HG03135 (cell line): Measurements from ENCODE around the gene FAM171A2.
"Not testable (repeated sequence)": the region's sequence is repeated elsewhere in the genome, so short reads cannot be mapped to it uniquely, and the experiment has no call there.

ENCODE experiments used
- ATAC-seq: cut with Tn5 transposase; IDR thresholded peaks from one replicate; pipeline ENCODE4 v1.9.1; 2021; ENCODE audit warnings: mild to moderate bottlenecking, moderate library complexity; ENCODE audit not compliant: unreplicated experiment

Gene FAM171A2

DNA sequence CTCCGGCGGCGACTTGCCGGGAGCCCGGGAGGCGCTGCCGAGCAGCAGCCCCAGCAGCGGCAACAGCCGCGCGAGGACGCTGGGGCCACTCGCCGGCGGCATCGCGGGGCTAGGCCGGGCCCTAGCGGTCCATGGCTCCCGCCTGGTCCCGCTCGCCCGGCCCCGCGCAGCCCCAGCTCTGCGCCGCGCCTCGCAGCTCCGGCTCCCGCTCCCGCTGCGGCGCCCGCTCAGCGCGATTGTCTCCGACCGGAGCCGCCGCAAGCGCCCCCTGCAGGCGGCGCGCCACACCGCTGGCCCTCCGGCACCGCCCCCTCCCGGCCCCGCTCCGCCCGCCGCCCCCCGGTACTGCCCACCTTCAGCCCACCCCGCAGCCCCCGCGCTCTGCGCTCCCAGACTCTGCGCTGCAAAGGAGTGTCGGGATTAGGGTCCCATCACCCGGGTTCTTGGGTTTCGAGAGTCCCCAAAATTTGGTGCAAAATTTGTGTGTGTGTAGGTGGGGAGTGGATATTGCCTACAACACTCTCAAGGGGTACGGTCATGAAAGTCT lies at the start of gene FAM171A2:
FAM171A2 (minus strand) TSS at position 241 of the 547 bp plus-strand sequence; CDS start at position 102, 139 bp downstream.
- ATAC-seq: no peak

DNA sequence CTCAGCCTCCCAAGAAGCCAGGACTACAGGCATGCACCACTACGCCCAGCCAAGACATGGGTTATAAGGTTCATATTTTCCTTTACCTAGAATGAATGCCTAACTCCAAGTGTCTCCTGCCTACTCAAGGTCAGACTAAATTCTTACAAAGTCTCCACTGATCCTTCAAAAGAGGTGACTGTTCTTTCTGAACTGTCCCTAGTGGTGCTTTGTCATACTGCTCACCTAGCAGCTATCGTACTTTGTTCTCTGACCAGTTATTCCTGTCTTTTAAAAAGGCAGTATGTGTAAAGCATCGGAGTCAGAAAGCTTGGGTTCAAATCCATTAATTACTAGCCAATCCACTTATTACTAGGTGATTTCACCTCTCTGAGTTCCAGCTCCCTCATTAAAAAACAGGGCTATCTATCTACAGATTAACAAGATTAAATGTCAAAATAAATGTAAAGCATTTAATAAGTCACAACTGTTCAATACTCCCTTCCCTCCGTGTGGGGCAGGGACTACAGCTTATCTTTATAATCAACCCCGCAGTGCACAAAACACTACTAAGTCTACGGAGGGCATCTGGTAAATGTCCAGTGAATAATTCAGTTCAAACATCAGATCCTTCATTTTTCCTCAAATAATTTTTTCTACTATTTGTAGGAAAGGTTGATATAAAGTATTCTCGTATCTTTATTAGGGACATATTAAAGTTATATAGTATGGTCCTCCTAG lies 45.8 kb upstream of the FAM171A2 start:
- no peak for ATAC-seq

DNA sequence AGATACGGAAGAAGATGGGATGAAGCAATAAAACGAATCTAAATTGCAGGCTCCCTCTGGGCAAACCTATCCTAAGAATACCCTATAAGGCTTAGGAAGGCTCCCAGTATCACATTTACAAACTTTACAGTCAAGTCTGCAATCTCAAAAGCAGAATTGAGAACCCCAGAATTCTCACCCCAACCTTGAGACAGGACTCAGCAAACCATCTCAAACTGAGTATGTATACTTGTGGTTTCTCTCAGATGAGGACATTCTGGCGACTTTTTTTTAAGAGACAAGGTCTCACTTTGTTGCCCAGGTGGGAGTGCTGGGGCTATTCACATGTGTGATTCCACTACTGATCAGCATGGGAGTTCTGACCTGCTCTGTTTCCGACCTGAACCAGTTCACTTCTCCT lies 45.1 kb upstream of the FAM171A2 start:
- no peak for ATAC-seq

DNA sequence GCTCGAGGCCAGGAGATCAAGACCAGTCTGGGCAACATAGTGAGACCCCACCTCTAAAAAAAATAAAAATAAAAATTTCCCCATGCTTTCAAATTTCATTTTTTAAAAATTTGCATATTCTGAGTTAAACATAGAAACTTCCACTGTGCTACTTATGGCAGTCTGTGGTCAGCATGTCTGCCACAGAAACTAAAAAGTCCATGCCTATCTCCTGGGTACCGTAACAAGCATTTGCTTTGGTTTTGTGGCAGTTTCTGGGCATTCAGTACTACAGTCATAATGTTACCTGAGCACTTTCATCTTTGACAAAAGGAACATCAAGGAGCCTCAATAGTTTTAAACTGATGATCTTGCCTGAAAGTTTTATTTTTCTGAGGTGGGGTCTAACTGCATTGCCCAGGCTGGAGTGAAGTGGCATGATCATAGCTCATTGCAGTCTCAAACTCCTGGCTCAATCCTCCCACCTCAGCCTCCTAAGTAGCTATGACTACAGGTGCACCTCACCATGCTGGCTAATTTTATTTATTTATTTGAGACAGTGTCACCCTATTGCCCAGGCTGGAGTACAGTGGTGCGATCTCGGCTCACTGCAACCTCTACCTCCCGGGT lies 39.0 kb upstream of the FAM171A2 start:
- no peak for ATAC-seq

DNA sequence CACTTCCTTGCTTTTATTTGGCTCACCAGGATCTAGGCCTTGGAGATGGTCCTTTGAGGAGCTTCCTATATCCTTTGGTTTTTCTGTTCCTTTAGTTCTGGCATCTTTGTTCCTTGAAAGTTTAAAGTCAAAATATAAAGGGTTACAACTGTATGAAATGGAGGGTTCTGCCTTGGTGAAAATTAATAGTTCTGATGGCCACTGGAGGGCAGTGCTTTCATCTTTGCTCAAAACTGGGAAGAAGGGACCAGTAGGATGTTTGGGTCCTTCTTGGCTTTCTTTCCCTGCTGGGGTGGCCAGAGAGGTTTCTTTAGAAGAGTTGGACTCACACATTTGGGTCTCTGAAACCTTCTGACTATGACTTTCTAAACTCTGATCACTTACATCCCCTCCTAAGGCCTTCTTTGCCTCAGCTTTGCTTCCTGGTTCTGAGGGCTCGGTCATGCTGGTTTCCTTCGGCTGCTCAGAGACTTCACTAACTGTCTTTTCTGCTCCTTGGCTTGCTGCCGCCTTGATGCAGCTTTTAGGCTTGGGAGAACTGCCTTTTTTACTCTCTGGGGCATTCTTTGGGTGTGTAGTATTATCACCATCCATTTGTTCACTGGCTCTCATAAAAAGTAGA lies 36.7 kb upstream of the FAM171A2 start:
- ATAC-seq: no peak

DNA sequence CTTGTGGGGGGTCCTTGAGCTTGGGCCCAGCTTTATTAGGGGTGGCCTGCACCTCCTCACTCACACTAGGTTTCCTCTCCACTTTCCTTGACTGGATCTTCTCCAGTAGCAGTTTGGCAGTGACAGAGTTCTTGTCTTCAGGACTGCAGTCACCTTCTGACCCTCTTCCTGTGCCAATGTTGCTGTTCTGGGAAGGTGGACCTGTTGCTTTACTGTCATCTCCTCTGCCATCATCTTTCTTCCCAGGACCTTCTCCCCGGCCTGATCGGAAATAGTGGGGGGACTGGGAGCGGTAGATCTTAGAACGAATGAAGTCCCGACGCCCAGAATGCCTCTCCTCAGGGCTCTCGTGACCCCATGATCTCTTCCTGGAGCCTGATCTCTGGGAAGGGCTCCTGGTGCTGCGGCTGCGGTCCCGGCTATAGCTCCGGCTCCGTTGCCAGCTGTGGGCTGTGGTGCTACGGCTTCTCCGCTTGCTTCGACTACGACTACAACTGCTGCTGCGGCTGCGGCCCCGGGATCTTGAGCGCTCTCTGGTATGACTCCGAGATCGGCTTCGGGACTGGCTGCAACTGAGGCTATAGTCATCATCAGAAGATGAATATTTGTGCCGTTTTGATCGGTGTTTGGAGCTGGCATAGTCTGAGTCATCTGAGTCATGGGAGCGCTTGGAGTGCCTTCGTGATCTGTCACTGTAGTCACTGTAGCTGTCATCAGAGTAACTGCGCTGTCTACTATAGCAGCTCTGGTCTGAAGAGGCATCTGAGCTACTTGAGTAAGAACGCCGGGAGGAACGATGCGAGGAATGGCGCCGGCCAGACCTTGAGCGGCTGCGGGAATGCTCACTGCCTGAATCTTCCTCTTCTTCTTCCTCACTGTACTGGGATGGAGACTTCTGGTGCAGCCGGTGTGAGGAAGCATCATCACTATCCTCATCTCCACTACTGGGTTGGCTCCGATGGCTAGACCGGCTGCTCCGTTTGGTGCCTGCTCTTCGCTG lies 35.3 kb upstream of the FAM171A2 start:
- no peak for ATAC-seq

DNA sequence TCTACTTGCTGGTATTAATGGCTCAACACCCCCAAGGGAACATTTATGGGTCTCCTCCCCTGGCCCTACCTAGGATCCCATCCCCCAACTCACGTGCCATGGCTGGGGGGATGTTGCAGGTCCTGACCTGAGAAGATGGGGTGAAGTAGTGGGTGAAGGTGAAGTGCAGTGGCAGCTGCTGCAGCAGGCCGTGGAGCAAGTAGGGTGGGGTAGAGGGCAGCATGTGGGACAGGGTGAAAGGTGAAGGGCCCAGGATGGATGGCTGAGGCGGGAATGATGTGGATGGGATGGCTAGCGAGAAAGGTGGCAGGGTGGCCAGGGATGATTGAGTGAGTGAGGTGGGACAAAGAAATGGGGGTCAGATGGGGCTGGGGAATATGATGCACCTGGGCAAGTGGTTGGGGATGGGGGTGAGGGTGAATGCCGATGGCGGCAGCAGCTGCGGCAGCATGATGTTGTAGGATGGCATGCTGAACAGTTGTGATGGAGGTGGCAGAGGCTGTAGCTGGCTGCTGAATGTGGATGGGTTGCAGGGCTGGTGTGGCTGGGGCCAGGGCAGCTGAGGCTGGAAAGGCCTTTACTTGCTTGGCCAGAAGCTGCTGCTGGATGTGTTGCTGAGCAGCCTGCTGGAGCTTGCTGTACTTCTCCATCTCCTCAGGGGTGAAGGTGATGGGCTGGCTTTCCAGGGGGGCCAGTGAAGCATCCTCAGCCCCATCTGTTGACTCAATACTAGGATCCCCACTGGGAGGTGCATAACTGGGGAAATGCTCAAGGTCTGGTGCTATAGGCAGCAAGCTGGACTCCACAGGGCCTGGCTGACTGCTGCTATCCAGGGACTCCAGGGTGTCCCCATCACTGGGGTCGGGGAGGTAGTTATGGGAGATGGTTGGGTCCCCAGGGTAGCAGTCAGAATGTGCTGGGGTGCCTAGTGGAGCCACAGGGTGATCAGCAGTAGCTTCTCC lies 34.1 kb upstream of the FAM171A2 start:
- no peak for ATAC-seq

DNA sequence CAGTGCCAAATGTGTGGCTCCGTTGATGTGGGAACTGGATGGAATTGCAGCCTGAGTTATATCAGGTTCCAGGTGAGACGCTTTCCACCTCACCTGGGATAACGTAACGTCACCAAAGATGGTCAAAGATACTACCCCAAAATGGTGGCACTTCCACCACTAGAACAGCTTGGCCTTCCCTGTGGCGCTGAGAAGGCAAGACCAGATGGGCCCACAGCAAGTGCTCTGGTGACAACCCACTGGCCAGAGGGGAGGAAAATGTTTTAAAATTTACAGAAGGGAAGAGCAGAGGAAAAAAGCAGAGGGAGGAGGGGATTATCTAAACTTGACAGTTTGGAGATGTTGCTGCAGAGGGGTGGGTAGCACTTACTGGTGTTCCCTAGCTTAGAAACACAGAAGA lies 33.3 kb upstream of the FAM171A2 start:
- ATAC-seq: no peak

DNA sequence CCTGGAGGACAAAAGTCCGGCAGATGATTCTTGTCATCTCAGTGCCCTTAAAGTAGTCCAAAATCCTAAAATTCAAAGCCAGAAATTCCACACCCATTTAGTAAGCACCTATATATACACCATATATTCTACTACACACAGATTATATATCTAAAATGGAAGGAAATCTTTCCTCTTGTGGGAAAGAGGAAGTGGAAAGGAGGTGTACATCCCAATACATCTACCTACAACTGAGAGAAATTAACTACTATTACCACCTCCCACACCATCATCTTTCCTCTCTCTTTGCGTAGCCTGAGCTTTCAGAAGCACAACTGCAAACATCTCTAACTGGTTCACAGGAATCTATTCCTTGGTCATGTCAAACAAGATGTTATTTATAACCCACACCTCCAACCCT lies 31.2 kb upstream of the FAM171A2 start:
- ATAC-seq: no peak

DNA sequence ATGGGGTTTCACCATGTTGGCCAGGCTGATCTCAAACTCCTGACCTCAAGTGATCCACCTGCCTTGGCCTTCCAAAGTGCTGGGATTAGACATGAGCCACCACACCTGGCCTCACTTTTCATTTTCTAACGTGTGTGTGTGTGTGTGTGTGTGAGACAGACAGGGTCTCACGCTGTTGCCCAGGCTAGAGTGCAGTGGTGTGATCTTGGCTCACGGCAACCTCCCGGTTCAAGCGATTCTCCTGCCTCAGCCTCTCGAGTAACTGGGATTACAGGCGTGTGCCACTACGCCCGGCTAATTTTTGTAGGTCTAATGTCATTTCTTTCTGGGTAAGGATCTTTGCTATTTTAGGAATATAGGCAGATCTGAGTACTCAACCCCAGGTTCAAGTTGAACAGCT lies 30.5 kb upstream of the FAM171A2 start:
- not testable (repeated sequence) for ATAC-seq

DNA sequence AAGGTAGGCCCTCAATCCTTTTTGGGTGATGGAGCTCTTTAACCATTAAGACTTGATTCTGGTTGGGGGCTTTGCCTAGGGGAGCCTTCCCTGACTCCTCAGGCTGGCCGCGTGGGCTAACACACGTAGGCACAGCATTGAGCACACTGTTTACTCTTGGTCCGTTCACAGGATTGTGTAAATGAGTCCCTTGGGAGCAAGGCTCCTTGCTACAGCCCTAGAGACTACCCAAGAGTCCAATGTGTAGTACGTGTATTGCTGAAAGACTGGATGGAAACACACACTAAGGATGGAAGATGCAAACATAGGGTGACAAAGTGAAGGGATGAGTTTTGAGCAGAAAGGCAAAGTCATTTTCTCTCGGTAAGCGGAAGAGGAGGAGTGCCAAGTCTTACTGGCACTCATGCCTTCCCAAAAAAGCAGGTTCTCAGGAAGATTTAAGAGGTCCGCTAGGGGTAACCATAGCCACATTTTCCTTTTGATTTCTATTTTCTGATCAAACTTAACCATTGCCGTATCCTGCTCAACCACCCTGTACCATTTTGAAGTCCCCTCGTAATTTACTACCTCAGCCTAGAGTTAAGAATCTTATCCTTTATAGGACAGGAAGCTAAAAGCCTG lies 26.7 kb upstream of the FAM171A2 start:
- no peak for ATAC-seq

DNA sequence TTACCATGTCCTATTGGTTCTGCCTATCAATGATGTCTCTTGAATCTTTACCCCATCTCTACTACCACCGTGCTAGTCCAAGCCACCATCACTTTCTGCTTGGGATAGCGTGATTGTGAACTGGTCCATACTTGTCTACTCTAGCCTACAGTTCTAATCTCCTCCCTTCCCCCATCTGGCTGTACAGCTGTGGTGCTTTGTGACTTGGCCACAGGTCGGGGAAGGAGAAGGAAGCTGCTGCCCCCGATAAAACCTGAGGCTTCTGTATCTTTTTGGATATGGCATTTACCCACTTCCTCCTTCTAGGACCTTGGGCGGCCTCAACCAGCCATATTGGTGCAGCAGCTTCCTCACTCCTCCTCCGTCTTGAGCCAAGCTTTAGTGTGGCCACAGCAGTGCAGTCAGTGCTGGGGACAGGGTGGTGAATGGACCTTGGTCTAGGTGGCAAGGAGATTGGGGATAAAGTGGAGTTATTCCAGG lies 26.1 kb upstream of the FAM171A2 start:
- no peak for ATAC-seq

DNA sequence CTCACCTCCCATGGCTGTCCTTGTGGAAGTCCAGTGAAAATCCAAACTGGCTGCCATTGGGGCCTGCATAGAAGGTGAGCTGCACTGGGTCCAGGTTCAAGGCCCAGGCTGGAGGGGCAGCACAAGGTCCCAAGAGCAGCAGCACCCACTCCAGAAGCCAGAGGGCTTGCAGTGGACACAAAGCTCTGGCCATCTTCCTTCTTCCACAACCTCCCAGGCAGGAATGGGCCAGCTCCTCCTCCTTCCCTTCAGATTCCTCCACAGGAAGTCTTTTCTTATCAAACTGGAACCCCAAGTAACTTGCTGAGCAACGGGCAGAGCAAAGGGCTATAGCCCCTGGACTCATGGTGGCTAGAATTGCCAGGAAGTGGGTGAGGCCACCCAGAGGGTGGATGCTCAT lies 25.6 kb upstream of the FAM171A2 start, which contains the start of gene ITGA2B:
ITGA2B (minus strand) TSS at position 369 of the 400 bp plus-strand sequence; CDS start at position 193, 176 bp downstream.
- no peak for ATAC-seq

DNA sequence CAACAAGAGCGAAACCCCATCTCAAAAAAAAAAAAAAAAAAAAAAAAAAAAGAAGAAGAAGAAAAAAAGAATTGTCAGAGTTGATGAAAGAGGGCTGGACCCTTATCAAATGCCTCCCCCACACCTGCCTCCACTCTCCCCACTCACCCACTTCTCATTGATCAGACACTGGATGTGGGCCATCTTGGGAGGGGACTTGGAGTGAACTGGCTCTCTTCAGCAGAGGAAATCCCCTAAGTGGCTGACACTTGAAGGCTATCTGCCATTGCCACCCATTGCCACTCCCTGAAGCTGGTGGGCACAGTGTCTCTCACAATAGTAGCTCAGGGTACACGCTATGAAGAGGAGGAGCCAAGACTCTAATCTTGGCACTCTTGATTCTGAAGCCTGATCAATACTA lies 24.2 kb upstream of the FAM171A2 start:
- ATAC-seq: no peak

DNA sequence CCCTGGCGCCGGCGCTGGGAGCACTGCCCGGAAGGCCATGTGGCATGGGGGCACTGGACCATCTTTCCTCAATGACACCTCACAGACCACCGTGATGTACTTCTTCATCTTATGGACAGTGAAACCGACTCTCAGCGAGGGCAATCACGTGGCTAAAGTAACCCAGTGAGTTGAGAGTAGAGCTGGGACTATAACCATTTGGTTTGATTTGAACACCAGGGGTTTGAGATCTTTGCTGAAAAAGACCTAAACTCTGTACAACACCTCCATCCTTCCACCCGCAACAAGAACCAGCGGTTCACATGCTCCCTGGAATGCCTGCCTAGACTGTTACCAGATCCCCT lies 22.5 kb upstream of the FAM171A2 start:
- no peak for ATAC-seq

DNA sequence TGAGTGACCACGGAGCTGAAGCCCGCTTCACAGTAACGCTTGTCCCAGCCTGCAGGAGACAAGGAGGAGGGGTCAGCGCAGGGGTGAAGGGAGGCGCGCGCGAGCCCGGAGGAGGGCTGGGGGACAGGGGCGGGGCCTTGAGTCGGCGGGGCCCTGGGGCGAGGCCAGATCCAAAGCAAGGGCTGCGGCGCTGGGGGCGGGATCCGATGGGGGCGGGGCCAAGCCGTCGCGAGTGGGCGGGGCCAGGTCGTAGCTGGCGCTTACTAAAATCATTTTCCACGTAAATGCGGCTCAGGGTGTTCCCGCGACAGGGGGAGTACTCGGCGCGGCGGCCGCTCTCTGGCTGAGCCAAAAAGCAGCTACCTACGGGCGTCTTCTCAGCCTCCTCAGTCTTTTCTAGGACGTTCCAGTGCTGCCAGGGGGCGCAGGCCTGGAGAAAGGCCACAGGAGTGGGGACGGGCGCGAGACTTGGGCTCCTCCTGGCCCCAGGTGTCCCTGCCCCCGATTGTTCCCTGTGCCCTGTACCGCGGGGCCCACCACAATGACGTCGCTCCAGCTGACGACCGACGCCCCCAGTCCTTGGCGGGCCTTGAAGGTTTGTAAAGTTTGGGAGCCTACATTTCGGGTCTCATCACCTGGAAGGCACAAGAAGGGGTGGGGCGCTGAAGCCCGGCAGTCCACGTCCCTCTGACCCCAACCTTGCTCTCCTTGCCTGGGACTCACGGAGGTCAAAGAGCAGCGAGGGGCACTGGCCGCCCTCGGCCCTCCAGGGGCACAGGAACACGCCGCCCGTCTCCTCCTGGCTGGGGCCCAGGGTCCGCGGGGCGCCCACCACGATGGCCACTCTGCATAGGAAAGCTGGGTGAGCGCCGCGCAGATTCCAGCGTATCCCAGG lies 21.9 kb upstream of the FAM171A2 start:
- ATAC-seq: no peak

DNA sequence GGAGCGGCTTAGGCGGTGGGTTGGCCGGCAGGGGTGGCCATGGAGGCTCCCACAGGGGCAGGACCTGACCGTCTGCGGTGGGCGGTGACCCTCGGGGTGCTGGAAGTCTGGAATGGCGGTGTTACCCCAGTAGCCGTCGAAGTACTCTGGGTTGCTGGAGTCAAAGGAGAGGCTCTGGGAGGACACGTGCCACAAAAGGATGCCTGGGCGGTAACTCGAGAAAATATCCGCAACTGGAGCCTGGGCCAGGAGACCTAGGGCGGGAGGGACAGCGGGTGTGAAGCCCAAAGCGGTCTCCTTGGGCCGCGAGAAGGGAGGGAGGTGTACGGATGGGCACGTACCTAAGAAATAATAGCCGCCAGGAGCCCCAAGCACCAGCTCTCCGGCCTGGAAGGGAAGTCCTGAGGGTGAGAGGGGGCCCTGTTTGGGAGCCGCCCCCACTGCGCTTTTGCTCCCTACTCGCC lies 21.2 kb upstream of the FAM171A2 start:
- ATAC-seq: no peak

DNA sequence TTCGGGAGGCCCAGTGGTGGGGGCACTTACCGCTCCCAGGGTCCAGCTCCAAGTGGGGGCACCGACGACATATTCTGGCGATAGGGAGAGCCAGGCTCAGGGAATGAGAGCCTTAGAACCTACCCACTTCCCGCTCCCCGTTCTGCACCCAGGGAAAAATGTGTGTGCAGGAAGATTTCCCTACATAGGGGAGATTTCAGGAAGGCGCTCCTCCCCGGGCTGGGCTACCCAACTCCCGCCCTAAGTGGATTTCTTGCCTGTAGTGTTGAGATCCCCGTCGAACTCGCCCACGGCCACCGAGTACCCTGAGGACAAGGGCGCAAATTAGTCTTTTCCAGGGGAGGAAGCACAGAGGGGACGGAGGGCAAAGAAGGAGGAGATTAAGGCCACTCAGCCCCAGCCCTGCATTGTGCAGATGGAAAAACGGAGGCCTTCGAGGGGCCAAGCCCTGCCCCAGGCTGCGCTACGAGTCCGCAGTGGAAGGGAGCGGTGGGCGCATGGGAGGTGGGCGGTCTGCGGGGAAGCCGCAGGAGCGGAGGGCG lies 20.7 kb upstream of the FAM171A2 start:
- ATAC-seq: no peak
